PC-9 (cell line): Measurements from ENCODE around the gene SART3. TPM values are rescaled to one million over a fixed set of nuclear protein-coding genes. Genes with fewer than 3 reads are reported as not detected.

ENCODE experiments used
- BruUV-seq: library from RNA; stranded (reverse); fragments of 400-500 nt; replicated peaks from 2 replicates; lab custom pipeline; 2021; lab: Mats Ljungman, UMichigan
- CTCF ChIA-PET: fragments of 300-600 bp; sonication (Branson Sonifier 250); formaldehyde crosslinking; loops from one replicate; lab custom pipeline; 2022; ENCODE audit warnings: antibody characterized with exemption; lab: Charles Lee
- POLR2A ChIA-PET: fragments of 300-600 bp; sonication (Branson Sonifier 250); formaldehyde crosslinking; loops from one replicate; lab custom pipeline; 2022; ENCODE audit warnings: antibody characterized with exemption; ENCODE audit not compliant: unreplicated experiment; lab: Charles Lee
- DNase-seq, 2 experiments: peaks; one replicate each; pipeline versions ENCODE4 v3.0.0 to v3.0.0-alpha.2; 2015 to 2022; ENCODE audit warnings: mixed read lengths in 1 of 2
- H2AFZ ChIP-seq: fragments of 200-600 bp; sonication (generic); 2 replicates; pipeline ENCODE4 v1.8.1; 2017; ENCODE audit warnings: antibody characterized with exemption
- H3F3A ChIP-seq: fragments of 200-600 bp; sonication (generic); 2 replicates; pipeline ENCODE4 v1.8.1; 2017; ENCODE audit warnings: antibody characterized with exemption, mild to moderate bottlenecking, low read depth; ENCODE audit not compliant: insufficient read depth
- H3K27ac ChIP-seq: fragments of 200-600 bp; sonication (generic); 2 replicates; pipeline ENCODE4 v1.6.1; 2016; ENCODE audit warnings: mixed run types
- H3K27me3 ChIP-seq: fragments of 200-600 bp; sonication (generic); 2 replicates; pipeline ENCODE4 v1.6.1; 2016; ENCODE audit warnings: low read depth, mixed run types; ENCODE audit not compliant: insufficient read depth
- H3K36me3 ChIP-seq: fragments of 200-600 bp; sonication (generic); 2 replicates; pipeline ENCODE4 v1.6.1; 2016; ENCODE audit warnings: low read depth, mixed run types
- H3K4me1 ChIP-seq: fragments of 200-600 bp; sonication (generic); replicated peaks from 2 replicates; pipeline ENCODE4 v1.6.1; 2016; ENCODE audit warnings: mixed run types; ENCODE audit not compliant: insufficient read depth
- H3K4me2 ChIP-seq: fragments of 200-600 bp; sonication (generic); 2 replicates; pipeline ENCODE4 v1.6.1; 2017; ENCODE audit warnings: mixed run types
- H3K4me3 ChIP-seq: fragments of 200-600 bp; sonication (generic); 2 replicates; pipeline ENCODE4 v1.6.1; 2016; ENCODE audit warnings: mixed run types
- H3K79me2 ChIP-seq: fragments of 200-600 bp; sonication (generic); 2 replicates; pipeline ENCODE4 v1.6.1; 2017; ENCODE audit warnings: low read depth, mixed run types
- H3K9me2 ChIP-seq: fragments of 200-600 bp; sonication (generic); 2 replicates; pipeline ENCODE4 v1.8.1; 2017; ENCODE audit warnings: mild to moderate bottlenecking; ENCODE audit not compliant: insufficient read depth
- H3K9me3 ChIP-seq: fragments of 200-600 bp; sonication (generic); 2 replicates; pipeline ENCODE4 v1.8.1; 2016; ENCODE audit warnings: low read depth; ENCODE audit not compliant: insufficient read depth
- H4K20me1 ChIP-seq: fragments of 200-600 bp; sonication (generic); 2 replicates; pipeline ENCODE4 v1.8.1; 2017; ENCODE audit not compliant: insufficient read depth
- EZH2 ChIP-seq: fragments of 200-600 bp; sonication (generic); IDR thresholded peaks from 2 replicates; pipeline ENCODE4 v1.8.0; 2017; ENCODE audit warnings: antibody characterized with exemption, low read depth
- intact Hi-C: fragments of 100-400 bp; cut with micrococcal nuclease; formaldehyde crosslinking; loops from one replicate; pipeline ENCODE4 v1.10.0; 2022; ENCODE audit not compliant: unreplicated experiment
- total RNA-seq: library from RNA; stranded (reverse); gene quantifications from 2 replicates; pipeline ENCODE4 v1.2.3, GENCODE V29; 2021
- TF ChIP-seq, protein P1 (sequence below): fragments of 200-600 bp; sonication (generic); conservative IDR thresholded peaks from 2 replicates; pipeline ENCODE4 v1.6.1; 2017; ENCODE audit warnings: mixed run types, antibody characterized with exemption, mild to moderate bottlenecking, moderate library complexity

Gene SART3
- total RNA-seq, 1 experiment from 2014 or later, result 49.3 TPM

DNA sequence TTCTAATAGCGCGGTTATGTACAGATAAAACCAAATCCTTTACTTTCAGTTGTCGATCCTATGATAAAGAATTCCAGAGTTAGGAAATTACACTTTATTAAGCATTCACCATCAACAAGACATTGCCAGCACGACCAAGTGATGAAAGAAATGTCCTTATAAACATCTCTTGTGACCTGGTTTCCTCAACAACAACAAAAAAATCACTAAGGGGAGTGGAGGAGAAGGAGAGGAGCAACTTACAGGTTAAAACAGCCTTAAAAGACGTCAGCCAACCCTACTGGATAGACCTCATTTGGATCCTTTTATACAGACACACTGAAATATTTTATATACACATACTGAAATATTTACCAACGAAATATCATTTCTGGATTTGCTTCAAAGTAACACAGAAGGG is 22.8 kb downstream of the SART3 start:
- H3K79me2 ChIP-seq, result peaks cover 26% of the 10 kb centered on the region
- CTCF ChIA-PET, result interaction anchor here (0.6 kb wide), 1 partner anchor 126 kb away, joined by 3 read pairs; no protein-coding TSS in a partner anchor
- POLR2A ChIA-PET, result interaction anchor here (0.6 kb wide), 1 partner anchor 1582 kb away, joined by 5 read pairs; no protein-coding TSS in a partner anchor

DNA sequence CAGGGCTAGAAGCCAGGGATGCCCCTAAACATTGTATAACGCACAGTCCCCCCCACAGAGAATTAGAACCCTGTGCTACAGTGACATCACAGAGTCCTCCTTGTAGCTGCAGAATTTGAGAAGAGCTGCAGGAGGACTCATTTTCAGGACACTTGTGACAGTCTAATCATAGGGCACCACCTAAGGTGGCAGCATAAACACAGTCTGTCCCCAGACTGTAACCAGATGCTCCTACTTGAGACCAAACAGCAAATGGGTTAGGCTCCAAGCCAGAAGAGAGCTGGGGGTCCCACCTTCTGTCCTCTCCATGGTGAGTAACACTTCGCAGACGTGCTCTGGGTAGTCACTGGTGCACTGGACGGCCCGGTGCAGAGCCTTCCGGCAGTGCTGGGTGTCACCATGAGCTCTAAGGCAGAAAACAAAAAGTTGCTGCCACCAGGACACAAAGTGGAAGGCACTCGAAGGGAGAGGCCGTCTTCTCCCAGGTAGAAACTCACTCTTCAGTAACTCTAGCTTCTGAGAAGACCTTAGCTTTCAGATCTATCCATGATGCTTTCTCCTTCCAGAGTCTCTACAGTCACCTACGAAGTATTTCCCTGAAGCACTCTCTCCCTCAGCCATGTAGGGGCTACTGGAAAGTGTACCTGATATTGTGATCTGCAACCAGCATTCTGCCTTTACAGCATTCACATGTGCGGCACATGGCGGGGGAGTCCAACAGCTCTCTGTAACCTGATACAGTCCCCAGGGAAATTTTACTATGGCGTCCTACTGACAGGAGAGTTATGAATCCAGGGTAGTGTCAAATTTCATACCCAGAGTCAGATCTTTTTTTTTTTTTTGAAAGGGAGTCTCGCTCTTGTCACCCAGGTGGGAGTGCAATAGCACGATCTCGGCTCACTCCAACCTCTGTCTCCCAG is 28.8 kb downstream of the SART3 start:
- Histone ChIP-seq H3K27ac (no peak overlapping the region), H3K9me2 (no peaks in the 10 kb centered on the region), H3K79me2 (no peaks in the 10 kb centered on the region), H3K27me3 (no peaks in the 10 kb centered on the region), H3K9me3 (no peaks in the 10 kb centered on the region), H3K4me3 (no peak overlapping the region), H3K4me1 (no peaks in the 10 kb centered on the region), H3K36me3 (peaks cover 33% of the 10 kb centered on the region; the same call in 1 of the 2 replicates), H2AFZ (no peak overlapping the region), H3F3A (no peaks in the 10 kb centered on the region), H3K4me2 (no peak overlapping the region), H4K20me1 (peaks cover 3% of the 10 kb centered on the region)
- intact Hi-C loops, result no loop called here
- ChIA-PET CTCF (interaction anchor here (0.5 kb wide), 1 partner anchor 9 kb away, joined by 4 read pairs; no protein-coding TSS in a partner anchor), POLR2A (interaction anchor here (0.6 to 0.9 kb wide), 2 partner anchors 591 to 1308 kb away, joined by 4 to 5 read pairs; no protein-coding TSS in a partner anchor)
- TF ChIP-seq EZH2, result no peak
- TF ChIP-seq, protein P1, sequence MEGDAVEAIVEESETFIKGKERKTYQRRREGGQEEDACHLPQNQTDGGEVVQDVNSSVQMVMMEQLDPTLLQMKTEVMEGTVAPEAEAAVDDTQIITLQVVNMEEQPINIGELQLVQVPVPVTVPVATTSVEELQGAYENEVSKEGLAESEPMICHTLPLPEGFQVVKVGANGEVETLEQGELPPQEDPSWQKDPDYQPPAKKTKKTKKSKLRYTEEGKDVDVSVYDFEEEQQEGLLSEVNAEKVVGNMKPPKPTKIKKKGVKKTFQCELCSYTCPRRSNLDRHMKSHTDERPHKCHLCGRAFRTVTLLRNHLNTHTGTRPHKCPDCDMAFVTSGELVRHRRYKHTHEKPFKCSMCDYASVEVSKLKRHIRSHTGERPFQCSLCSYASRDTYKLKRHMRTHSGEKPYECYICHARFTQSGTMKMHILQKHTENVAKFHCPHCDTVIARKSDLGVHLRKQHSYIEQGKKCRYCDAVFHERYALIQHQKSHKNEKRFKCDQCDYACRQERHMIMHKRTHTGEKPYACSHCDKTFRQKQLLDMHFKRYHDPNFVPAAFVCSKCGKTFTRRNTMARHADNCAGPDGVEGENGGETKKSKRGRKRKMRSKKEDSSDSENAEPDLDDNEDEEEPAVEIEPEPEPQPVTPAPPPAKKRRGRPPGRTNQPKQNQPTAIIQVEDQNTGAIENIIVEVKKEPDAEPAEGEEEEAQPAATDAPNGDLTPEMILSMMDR, result no peak
- BruUV-seq, result no TSS peak
- no peak for DNase-seq

More for the DNA sequence above, 22.8 kb downstream of the SART3 start:
- DNase-seq, result no peak
- H3K4me3 ChIP-seq, result no peak overlapping the region
- H3K27ac ChIP-seq, result no peak overlapping the region
- no peak overlapping the region for H3K4me2 ChIP-seq
- H3K36me3 ChIP-seq, result peaks cover 23% of the 10 kb centered on the region; the same call in 1 of the 2 replicates
- intact Hi-C loops, result no loop called here
- H3K9me2 ChIP-seq, result no peaks in the 10 kb centered on the region
- BruUV-seq, result no TSS peak
- H3F3A ChIP-seq, result peaks cover 17% of the 10 kb centered on the region
- H2AFZ ChIP-seq, result no peak overlapping the region
- H4K20me1 ChIP-seq, result peaks cover 39% of the 10 kb centered on the region; the same call in 1 of the 2 replicates
- no peaks in the 10 kb centered on the region for H3K4me1 ChIP-seq
- no peaks in the 10 kb centered on the region for H3K27me3 ChIP-seq
- TF ChIP-seq, protein P1, result no peak
- TF ChIP-seq EZH2, result no peak
- H3K9me3 ChIP-seq, result no peaks in the 10 kb centered on the region

DNA sequence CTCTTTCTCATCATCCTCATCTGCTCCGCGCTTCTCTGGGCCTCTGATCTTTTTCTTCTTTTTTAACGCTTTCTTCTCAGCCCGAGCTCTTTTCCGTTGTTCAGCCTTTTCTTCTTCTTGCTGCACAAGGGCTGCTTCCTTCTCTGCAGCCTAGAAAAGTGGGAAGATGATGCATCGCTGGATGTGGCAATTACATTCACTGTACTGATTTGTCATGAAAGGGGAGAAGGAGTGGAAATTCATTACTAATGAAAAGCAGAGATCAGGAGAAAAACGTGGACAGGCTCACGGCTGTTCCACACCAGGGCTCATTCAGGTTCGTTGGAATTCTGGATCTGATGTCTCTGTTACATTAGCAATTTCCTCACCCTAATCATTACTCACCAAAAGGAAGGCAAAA is 30.8 kb downstream of the SART3 start:
- CTCF ChIA-PET, result no interaction called here
- intact Hi-C loops, result no loop called here
- BruUV-seq, result no TSS peak

More for the DNA sequence above, 30.8 kb downstream of the SART3 start:
- Histone ChIP-seq H3K27ac (no peak overlapping the region), H2AFZ (no peak overlapping the region), H3K4me3 (no peak overlapping the region), H3K79me2 (no peaks in the 10 kb centered on the region), H3K4me2 (no peak overlapping the region), H3K36me3 (peaks cover 23% of the 10 kb centered on the region; the same call in 1 of the 2 replicates), H3K4me1 (no peaks in the 10 kb centered on the region), H4K20me1 (peaks cover 4% of the 10 kb centered on the region), H3K9me2 (no peaks in the 10 kb centered on the region), H3F3A (no peaks in the 10 kb centered on the region), H3K9me3 (no peaks in the 10 kb centered on the region), H3K27me3 (no peaks in the 10 kb centered on the region)
- POLR2A ChIA-PET, result no interaction called here
- no peak for DNase-seq
- TF ChIP-seq, protein P1, result no peak
- no peak for TF ChIP-seq EZH2
